K562 (cell line): ENCODE measurements around the gene ZNF17. TPM values are rescaled to one million over a fixed set of nuclear protein-coding genes. Genes with fewer than 3 reads are reported as not detected.

Experiments
- CHAMP1 ChIP-seq: fragments of 450-650 bp; IDR thresholded peaks from 2 replicates; pipeline ENCODE4 v1.6.1; 2016; ENCODE audit warnings: mild to moderate bottlenecking
- FOXA1 ChIP-seq: fragments of 450-650 bp; IDR thresholded peaks from 2 replicates; pipeline ENCODE4 v1.6.1; 2016; ENCODE audit warnings: mild to moderate bottlenecking, borderline replicate concordance
- HINFP ChIP-seq: fragments of 450-650 bp; conservative IDR thresholded peaks from 2 replicates; pipeline ENCODE4 v1.6.1; 2016; ENCODE audit warnings: missing genetic modification characterization, low read depth, mild to moderate bottlenecking, control low read depth, missing compliant biosample characterization
- MAFF ChIP-seq: IDR thresholded peaks from 2 replicates; pipeline ENCODE4 v1.6.1; 2012; ENCODE audit warnings: low read length, improper control_type of control experiment
- NCOA6 ChIP-seq: fragments of 450-650 bp; IDR thresholded peaks from 2 replicates; pipeline ENCODE4 v1.6.1; 2017; ENCODE audit warnings: mild to moderate bottlenecking
- REST ChIP-seq, 2 experiments: fragments of 450-650 bp; formaldehyde crosslinking in 1 of 2; IDR thresholded peaks; 2 replicates each; pipeline versions ENCODE4 v1.4.0 to v1.6.1; 2014 to 2020; ENCODE audit warnings: mild to moderate bottlenecking in 2 of 2, borderline replicate concordance in 1 of 2, low read depth in 1 of 2
- SLC30A9 ChIP-seq: fragments of 250-450 bp; sonication (Bioruptor Pico); IDR thresholded peaks from 2 replicates; pipeline ENCODE4 v1.8.0; 2022; ENCODE audit warnings: mild to moderate bottlenecking, moderate library complexity
- ZNF507 ChIP-seq: conservative IDR thresholded peaks from 2 replicates; pipeline ENCODE4 v1.6.1; 2017; ENCODE audit warnings: missing genetic modification characterization, missing compliant biosample characterization
- ZNF766 ChIP-seq: fragments of 200-800 bp; sonication (Bioruptor generic); conservative IDR thresholded peaks from 2 replicates; pipeline ENCODE4 v1.6.1; 2016; ENCODE audit warnings: missing genetic modification characterization, missing compliant biosample characterization
- polyA plus RNA-seq, 8 experiments: library from polyadenylated mRNA; depleted of rRNA in 4 of 8; stranded (reverse) in 5 of 8; unstranded in 3 of 8; fragments of >200 nt; fragmentation: Nextera tagmentation in 2 of 8; fragmentation: Illumina TruSeq in 1 of 8; extraction: Ambion mirVana in 2 of 8; extraction: Trizol in 1 of 8; gene quantifications; 2 replicates each; pipeline versions ENCODE4 v1.2.1 to v1.2.3, GENCODE V29; 2011 to 2014; ENCODE audit warnings: inconsistent platforms in 1 of 8, missing spikeins in 1 of 8
- total RNA-seq, 7 experiments: library from RNA; depleted of rRNA in 6 of 7; stranded (reverse); fragments of >200 nt in 6 of 7; fragmentation: Illumina TruSeq in 2 of 7; extraction: Trizol in 2 of 7; gene quantifications; 2 replicates each; pipeline versions ENCODE4 v1.2.1 to v1.2.3, GENCODE V29; 2011 to 2021; ENCODE audit warnings: low replicate concordance in 1 of 7
- TF ChIP-seq, protein P1 (sequence below): conservative IDR thresholded peaks from 2 replicates; pipeline ENCODE4 v1.6.1; 2011; ENCODE audit warnings: low read depth, mild to moderate bottlenecking, low read length; ENCODE audit not compliant: control insufficient read depth
- TF ChIP-seq, protein P2 (sequence below): sonication (generic); formaldehyde crosslinking; IDR thresholded peaks from 2 replicates; pipeline ENCODE4 v1.8.0; 2022; ENCODE audit warnings: missing genetic modification reagents, mild to moderate bottlenecking, borderline replicate concordance

Gene ZNF17
- total and polyA plus RNA-seq, 9 of the 15 experiments (the other 6 are each of a cell fraction or from before 2014, with no cell fraction given) = 5.3 to 8.6 (median 6.5) TPM

- TF ChIP-seq CHAMP1 (no peak), HINFP (tag) (0 out of 2 replicates have a peak, but pooled peaks have one; percentile 63), NCOA6 (no peak), SLC30A9 (CRISPR knock-in tag) (no peak), ZNF507 (tag) (no peak), ZNF766 (CRISPR knock-in tag) (peak; percentile 87), MAFF (no peak), FOXA1 (no peak), REST (IDR thresholded peaks at IDR 0.05; ENCODE audit: borderline replicate concordance) (no peak), REST (CRISPR knock-in tag; IDR thresholded peaks at IDR 0.05; ENCODE audit: low read depth) (no peak)
- TF ChIP-seq, protein P1, sequence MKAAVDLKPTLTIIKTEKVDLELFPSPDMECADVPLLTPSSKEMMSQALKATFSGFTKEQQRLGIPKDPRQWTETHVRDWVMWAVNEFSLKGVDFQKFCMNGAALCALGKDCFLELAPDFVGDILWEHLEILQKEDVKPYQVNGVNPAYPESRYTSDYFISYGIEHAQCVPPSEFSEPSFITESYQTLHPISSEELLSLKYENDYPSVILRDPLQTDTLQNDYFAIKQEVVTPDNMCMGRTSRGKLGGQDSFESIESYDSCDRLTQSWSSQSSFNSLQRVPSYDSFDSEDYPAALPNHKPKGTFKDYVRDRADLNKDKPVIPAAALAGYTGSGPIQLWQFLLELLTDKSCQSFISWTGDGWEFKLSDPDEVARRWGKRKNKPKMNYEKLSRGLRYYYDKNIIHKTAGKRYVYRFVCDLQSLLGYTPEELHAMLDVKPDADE = peak; percentile 97
- TF ChIP-seq, protein P2, sequence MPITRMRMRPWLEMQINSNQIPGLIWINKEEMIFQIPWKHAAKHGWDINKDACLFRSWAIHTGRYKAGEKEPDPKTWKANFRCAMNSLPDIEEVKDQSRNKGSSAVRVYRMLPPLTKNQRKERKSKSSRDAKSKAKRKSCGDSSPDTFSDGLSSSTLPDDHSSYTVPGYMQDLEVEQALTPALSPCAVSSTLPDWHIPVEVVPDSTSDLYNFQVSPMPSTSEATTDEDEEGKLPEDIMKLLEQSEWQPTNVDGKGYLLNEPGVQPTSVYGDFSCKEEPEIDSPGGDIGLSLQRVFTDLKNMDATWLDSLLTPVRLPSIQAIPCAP = no peak
Observed at GRCh38 chr19:57435062-57435978, 24.4 kb downstream of the ZNF17 start, which contains the start of gene ZNF749 (continued).
